Epithelial cell of esophagus (primary cell): ENCODE data around the gene TBC1D10A.

Source experiments
- DNase-seq: peaks from one replicate; pipeline ENCODE4 v3.0.0; 2010; ENCODE audit warnings: low read depth
- H3K4me3 ChIP-seq: 2 replicates; pipeline ENCODE4 v1.5.1; 2011; ENCODE audit warnings: mild to moderate bottlenecking, low read length, control low read depth
- TF ChIP-seq, protein P1 (sequence below): IDR thresholded peaks from 2 replicates; pipeline ENCODE4 v1.5.1; 2011; ENCODE audit warnings: low read depth, mild to moderate bottlenecking, low read length, control low read depth, inconsistent platforms; ENCODE audit not compliant: insufficient read depth; ENCODE audit errors: missing control alignments

TBC1D10A gene

DNA sequence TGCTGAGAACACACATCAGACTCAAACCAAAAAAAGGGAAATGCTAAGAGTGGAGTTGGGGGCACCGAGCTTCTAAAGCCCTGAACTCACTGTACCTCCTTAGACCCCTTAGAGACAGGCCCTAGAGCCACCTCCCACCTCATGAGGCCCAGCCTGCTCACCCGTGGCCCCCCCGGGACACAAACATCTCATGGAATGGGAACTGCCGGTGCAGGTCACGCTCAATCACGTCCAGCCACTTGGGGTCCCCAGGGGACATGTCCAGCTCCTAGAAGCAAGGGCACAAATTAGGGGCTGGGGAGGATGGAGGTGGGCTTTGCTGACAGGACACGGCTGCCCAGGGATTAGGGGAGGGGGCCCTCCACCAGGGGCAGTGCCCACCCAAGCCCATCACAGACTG lies 31.2 kb downstream of the TBC1D10A start:
- TF ChIP-seq, protein P1, sequence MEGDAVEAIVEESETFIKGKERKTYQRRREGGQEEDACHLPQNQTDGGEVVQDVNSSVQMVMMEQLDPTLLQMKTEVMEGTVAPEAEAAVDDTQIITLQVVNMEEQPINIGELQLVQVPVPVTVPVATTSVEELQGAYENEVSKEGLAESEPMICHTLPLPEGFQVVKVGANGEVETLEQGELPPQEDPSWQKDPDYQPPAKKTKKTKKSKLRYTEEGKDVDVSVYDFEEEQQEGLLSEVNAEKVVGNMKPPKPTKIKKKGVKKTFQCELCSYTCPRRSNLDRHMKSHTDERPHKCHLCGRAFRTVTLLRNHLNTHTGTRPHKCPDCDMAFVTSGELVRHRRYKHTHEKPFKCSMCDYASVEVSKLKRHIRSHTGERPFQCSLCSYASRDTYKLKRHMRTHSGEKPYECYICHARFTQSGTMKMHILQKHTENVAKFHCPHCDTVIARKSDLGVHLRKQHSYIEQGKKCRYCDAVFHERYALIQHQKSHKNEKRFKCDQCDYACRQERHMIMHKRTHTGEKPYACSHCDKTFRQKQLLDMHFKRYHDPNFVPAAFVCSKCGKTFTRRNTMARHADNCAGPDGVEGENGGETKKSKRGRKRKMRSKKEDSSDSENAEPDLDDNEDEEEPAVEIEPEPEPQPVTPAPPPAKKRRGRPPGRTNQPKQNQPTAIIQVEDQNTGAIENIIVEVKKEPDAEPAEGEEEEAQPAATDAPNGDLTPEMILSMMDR: no peak
- H3K4me3 ChIP-seq: no peak overlapping the region
- DNase-seq: no peak

DNA sequence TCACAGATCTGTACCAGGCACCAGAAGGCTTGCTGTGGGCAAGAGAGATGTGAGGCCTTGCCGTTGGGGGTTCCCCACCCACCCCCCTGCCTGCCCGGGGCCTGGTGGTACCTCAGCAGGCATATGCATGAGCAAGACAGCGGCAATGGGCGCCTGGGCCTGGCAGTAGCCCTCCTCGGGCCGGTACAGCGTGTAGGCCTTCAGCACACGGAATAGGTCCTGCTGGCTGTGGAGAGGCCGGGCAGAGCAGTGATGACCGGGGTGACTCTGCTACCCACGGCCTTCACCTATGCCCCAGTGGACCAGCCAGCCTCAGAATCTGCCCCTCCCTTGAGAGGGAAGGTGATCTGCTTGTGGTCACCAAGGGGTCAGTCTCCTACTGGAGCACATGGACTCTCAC lies 31.9 kb downstream of the TBC1D10A start:
- H3K4me3 ChIP-seq: no peak overlapping the region
- no peak for DNase-seq
- TF ChIP-seq, protein P1: no peak

DNA sequence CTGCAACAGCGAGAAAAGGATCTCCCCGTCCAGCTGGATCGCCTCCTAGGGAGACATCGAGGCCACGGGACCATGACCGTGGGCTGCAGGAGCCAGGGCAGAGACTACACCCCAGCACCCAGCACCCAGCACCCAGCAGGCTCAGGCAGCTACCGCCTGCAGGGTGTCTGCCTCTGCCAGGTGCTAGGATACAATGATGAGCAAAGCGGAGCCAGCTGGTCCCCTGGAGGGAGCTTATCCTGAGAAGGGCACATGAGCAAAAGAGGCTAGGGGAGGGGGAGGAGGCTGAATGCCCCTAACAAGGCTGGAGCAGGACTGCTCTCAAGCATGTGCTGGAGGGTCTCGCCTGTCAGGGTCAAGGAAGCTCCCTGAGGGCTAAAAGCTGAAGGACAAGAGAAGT lies 32.7 kb downstream of the TBC1D10A start:
- no peak for DNase-seq
- TF ChIP-seq, protein P1: no peak

DNA sequence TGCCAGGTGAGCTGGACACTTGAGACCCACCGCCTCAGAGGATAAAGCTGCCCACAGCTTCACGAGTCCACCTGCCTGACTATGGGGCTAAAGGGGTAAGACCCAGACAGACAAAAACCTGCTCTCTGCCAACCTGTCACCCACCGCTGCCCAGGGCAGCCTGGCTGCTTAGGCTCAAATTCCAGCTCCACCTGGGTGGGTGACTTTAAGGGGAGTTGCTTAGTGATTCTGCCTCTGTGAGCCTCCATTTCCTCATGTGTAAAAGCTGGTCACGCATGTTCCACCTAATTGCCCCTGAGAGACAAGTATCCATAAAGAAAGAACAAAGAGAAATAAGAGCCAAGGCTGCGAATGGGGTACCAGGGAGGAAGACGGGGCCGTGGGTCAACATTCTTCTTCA lies 33.7 kb downstream of the TBC1D10A start:
- H3K4me3 ChIP-seq: no peak overlapping the region
- TF ChIP-seq, protein P1: no peak
- DNase-seq: no peak

More for the DNA sequence above, 32.7 kb downstream of the TBC1D10A start:
- no peak overlapping the region for H3K4me3 ChIP-seq

DNA sequence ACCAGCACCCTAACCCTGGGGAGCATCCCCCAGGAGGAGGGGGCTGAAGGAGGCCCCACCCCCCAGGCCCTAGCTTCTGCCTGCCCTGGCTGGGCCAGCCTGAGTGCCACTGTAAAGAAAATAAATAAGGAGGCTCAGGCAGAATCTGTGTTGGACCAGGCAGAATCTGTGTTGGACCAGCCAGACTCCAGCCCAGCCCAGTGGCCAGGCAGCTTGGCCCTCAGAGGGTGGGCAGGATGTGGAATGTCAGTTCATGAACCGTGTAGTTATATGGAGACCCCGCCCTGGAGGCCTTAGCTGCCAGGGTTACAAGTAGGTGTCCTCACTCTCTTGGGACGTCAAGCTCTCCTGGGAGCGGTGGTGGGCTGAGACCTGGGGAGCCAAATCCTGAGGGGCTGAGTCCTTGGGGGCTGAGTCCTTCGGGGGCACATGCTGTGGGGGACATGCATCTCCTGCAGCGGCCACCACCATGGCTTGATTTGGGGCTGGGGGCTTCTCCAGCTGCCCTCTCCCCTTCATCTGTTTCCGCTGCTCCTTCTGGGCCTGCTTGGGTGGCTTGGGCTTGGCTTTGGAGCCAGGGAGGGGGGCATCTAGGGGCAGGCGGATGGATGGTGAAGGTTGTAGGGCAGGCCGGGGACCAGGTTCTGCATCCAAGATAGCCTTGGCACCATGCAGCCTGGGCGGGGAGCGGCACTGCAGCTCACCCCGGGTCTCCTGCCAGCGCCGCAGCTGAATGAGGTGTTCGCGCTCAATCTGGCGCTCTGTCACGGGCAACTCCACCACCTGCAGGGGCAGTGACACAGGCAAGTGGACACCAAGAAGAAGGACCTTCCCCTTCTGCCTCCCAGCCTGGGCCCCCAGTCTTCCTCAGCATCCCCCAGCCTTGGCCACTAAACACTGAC lies 34.4 kb downstream of the TBC1D10A start:
- TF ChIP-seq, protein P1: no peak
- no peak for DNase-seq

DNA sequence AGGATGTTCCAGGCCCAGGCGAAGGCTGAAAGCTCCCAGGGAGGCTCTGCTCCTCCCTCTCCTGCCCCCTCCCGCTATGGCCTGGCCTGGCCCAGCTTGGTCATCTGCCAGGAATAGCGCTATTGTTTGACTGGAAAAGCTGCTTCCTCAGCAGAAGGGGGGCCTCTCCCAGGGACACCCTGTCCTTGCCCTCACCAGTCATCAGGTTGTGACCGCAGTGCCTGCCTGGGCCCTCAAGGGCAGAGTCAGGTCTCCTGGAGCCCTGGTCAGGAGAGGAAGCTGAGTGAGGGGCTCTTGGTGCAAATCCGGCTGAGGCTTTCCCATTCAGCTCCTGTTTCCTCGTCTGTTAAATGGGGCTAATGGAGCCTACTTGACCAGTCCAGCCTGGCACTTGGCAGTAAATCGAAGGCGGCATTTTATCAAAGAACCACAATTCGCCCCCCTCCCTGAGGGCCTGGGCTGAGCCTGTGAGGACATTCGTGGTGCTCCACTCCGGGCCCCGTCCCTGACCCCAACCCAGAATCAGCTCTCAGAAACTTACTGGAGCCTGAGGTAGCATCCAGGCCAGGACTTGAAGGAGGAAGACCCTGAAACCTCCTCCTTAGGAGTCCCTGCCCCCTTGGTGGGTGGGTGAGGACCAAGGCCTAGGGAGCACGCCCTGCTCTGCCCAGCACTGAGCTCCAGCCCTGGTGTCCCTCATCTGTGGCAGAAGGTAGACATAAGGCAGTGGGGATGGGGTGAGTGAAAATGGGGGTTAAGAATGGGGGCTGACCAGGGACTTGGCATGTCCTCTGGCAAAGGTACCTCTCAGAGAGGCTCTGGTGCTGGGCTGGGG lies 35.5 kb downstream of the TBC1D10A start:
- H3K4me3 ChIP-seq: no peak overlapping the region
- DNase-seq: peak; percentile 72
- TF ChIP-seq, protein P1: no peak

More for the DNA sequence above, 34.4 kb downstream of the TBC1D10A start:
- H3K4me3 ChIP-seq: no peak overlapping the region
